NT2/D1 (cell line): ENCODE data around the gene LDLRAD4.

Experiments
- DNase-seq: peaks from one replicate; pipeline ENCODE4 v3.0.0-alpha.2; 2011; ENCODE audit warnings: low read depth, low spot score
- H3K27me3 ChIP-seq: 2 replicates; pipeline ENCODE4 v1.6.0; 2011; ENCODE audit warnings: mild to moderate bottlenecking; ENCODE audit not compliant: insufficient read length, insufficient read depth
- H3K36me3 ChIP-seq: 2 replicates; pipeline ENCODE4 v1.6.1; 2011; ENCODE audit warnings: mild to moderate bottlenecking, low read length, mixed read lengths; ENCODE audit not compliant: insufficient read depth, insufficient read length
- H3K4me1 ChIP-seq: 2 replicates; pipeline ENCODE4 v1.5.1; 2011; ENCODE audit not compliant: insufficient read depth, insufficient read length
- H3K4me3 ChIP-seq: 2 replicates; pipeline ENCODE4 v1.5.1; 2011; ENCODE audit warnings: low read depth; ENCODE audit not compliant: insufficient read length
- H3K9ac ChIP-seq: 2 replicates; pipeline ENCODE4 v1.6.0; 2011; ENCODE audit warnings: low read depth; ENCODE audit not compliant: insufficient read length
- H3K9me3 ChIP-seq: 2 replicates; pipeline ENCODE4 v1.5.1; 2011; ENCODE audit warnings: mild to moderate bottlenecking, low read length; ENCODE audit not compliant: insufficient read depth
- SUZ12 ChIP-seq: IDR thresholded peaks from 2 replicates; pipeline ENCODE4 v1.6.1; 2011; ENCODE audit not compliant: insufficient read length, insufficient read depth; ENCODE audit errors: extremely low read depth
- YY1 ChIP-seq: IDR thresholded peaks from 2 replicates; pipeline ENCODE4 v1.6.1; 2011; ENCODE audit not compliant: insufficient read length, insufficient read depth
- ZNF274 ChIP-seq: IDR thresholded peaks from 2 replicates; pipeline ENCODE4 v1.6.1; 2011; ENCODE audit warnings: mild to moderate bottlenecking, low read depth, low read length

The LDLRAD4 gene

DNA sequence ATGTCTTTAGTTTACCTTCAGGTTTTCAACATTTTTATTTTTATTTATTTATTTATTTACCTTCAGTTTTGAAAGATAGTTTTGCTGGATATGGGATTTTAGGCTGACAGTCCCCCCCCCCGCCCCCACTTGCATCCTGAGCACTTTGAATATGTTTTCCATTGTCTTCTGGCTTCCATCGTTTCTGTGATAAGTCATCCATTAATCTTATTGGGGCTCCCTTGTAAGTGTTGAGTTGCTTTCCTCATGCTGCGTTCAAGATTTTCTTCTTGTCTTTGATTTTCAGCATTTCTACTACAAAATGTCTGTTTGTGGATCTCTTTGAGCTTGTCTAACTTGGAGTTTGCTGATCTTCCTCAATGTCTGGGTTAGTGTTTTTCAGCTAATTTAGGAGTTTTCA, 19.4 kb upstream of the LDLRAD4 start:
- H3K27me3 ChIP-seq: no peaks in the 10 kb centered on the region
- no peaks in the 10 kb centered on the region for H3K4me1 ChIP-seq
- peaks cover 18% of the 10 kb centered on the region for H3K9me3 ChIP-seq
- TF ChIP-seq YY1 (no peak), SUZ12 (no peak), ZNF274 (no peak)
- H3K36me3 ChIP-seq: no peaks in the 10 kb centered on the region
- DNase-seq: no peak
- no peak overlapping the region for H3K4me3 ChIP-seq
- no peak overlapping the region for H3K9ac ChIP-seq

- Histone ChIP-seq H3K9ac (no peak overlapping the region), H3K9me3 (peaks cover 18% of the 10 kb centered on the region), H3K4me3 (no peak overlapping the region), H3K27me3 (no peaks in the 10 kb centered on the region), H3K36me3 (no peaks in the 10 kb centered on the region), H3K4me1 (no peaks in the 10 kb centered on the region)
- no peak for DNase-seq
- no peak for TF ChIP-seq YY1
- no peak for TF ChIP-seq SUZ12
- TF ChIP-seq ZNF274: no peak
Measured at GRCh38 chr18:13201292-13201691, 17.3 kb upstream of the LDLRAD4 start.

GRCh38 chr18:13202571-13202970, 16.0 kb upstream of the LDLRAD4 start:
- no peaks in the 10 kb centered on the region for H3K36me3 ChIP-seq
- no peaks in the 10 kb centered on the region for H3K27me3 ChIP-seq
- no peaks in the 10 kb centered on the region for H3K4me1 ChIP-seq
- no peak for DNase-seq
- no peak overlapping the region for H3K9ac ChIP-seq
- peaks cover 18% of the 10 kb centered on the region for H3K9me3 ChIP-seq
- TF ChIP-seq ZNF274 (no peak), YY1 (no peak), SUZ12 (no peak)
- no peak overlapping the region for H3K4me3 ChIP-seq

GRCh38 chr18:13206301-13206700, 12.3 kb upstream of the LDLRAD4 start:
- Histone ChIP-seq H3K4me1 (no peaks in the 10 kb centered on the region), H3K27me3 (no peaks in the 10 kb centered on the region), H3K9me3 (no peaks in the 10 kb centered on the region), H3K36me3 (no peaks in the 10 kb centered on the region), H3K9ac (no peak overlapping the region), H3K4me3 (no peak overlapping the region)
- DNase-seq: no peak
- TF ChIP-seq SUZ12: no peak
- no peak for TF ChIP-seq YY1
- no peak for TF ChIP-seq ZNF274

DNA sequence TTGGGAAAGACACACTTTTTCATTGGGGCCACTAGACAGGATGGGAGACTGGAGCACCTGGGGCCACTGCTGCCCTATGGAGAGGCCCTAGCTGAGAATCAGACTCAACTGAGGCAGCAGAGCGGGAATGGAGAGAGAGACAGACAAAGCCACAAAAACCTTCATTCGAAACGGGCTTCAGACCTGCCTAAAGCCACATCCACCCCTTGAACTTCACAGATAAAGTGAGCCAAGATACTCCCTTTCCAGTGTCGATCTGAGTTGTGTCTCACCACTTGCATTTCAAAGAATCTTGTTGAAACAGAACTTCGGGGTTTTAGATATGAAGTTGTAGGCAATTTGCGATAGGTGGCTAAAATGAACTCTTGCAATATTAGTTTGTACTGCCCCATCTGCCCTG, 11.3 kb upstream of the LDLRAD4 start:
- H3K4me3 ChIP-seq: no peak overlapping the region
- H3K9ac ChIP-seq: no peak overlapping the region
- H3K36me3 ChIP-seq: no peaks in the 10 kb centered on the region
- H3K27me3 ChIP-seq: no peaks in the 10 kb centered on the region
- no peaks in the 10 kb centered on the region for H3K9me3 ChIP-seq
- no peak for DNase-seq
- H3K4me1 ChIP-seq: no peaks in the 10 kb centered on the region
- TF ChIP-seq SUZ12 (no peak), YY1 (no peak), ZNF274 (no peak)

DNA sequence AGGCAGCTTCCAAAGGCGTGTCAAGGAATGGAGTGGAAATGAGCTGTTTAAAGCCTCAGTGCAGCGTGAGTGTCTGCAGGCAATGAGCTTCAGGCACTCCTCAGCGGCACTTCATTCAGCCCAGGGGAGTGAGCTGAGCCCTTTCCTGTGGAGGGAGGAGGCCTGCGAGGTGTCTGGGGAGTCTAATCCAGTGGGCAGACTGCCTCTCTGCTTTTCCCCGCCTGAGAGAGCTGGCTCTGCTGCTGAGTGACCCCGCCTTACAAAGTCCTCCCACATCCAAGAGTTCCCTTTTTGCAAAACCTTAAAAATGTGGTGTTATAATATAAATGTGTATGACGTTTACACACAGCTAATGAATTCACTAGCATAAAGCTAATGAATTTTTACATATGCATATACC, 7.0 kb upstream of the LDLRAD4 start:
- no peak for DNase-seq
- peaks cover 15% of the 10 kb centered on the region for H3K27me3 ChIP-seq
- H3K9me3 ChIP-seq: no peaks in the 10 kb centered on the region
- H3K36me3 ChIP-seq: no peaks in the 10 kb centered on the region
- H3K4me1 ChIP-seq: no peaks in the 10 kb centered on the region
- no peak overlapping the region for H3K4me3 ChIP-seq
- H3K9ac ChIP-seq: no peak overlapping the region
- TF ChIP-seq YY1: no peak
- no peak for TF ChIP-seq SUZ12
- no peak for TF ChIP-seq ZNF274

DNA sequence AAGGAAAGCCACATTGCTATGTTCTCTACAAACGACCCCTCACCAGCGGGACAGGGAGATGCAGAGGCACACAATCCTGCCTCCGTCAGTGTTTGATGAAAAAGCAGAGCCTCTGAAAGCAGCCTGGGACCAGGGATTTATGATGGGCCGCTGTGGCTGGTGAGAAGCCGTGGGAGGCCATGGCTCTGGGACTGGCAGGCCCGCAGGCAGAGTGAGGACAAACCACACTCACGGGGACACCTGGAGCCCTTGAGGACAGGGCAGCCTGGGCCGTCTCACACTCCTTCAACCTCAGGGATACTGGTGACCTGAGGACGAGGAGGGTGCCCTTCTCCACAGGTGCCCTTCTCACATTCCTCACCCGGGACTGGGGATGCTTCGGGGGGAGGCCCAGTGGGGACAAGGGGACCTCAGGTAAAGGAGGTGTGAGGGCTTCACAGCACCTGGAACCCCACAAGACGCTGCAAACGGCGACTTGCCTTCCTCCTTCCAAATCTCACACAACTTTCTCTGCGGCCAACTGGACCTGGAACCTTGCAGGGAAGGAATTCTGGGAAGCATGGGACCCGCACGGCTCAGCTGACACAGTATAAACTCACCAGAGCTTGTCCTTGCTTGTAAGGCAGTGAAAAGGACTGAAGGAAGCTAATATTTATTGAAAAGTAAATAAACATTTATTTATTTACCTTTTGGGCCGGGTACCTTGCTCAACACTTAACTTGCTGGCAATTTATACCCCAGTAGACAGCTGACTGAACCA, 5.3 kb upstream of the LDLRAD4 start:
- Histone ChIP-seq H3K9me3 (no peaks in the 10 kb centered on the region), H3K4me3 (no peak overlapping the region), H3K36me3 (no peaks in the 10 kb centered on the region), H3K27me3 (peaks cover 20% of the 10 kb centered on the region), H3K4me1 (no peaks in the 10 kb centered on the region), H3K9ac (no peak overlapping the region)
- DNase-seq: no peak
- TF ChIP-seq ZNF274: no peak
- TF ChIP-seq YY1: no peak
- no peak for TF ChIP-seq SUZ12

DNA sequence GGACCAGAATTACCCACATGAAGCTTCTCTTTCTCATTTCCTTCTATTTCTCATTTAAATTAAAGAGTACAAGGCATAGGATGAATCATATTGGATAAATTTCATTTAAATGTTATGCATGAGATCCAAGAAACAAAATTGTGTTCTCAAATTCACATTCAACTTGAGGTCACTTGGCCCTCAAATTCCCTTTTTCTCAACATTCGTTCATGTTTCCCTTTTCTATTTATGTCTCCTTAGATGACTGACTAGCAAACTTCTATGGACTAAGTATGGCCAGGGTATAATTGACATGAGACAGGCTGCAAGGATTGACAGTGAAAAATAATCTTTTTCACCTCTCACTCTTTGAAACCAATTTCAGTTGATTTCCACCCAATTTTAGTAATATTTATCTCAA, 4.0 kb upstream of the LDLRAD4 start:
- TF ChIP-seq SUZ12 (no peak), YY1 (no peak), ZNF274 (no peak)
- Histone ChIP-seq H3K4me1 (no peaks in the 10 kb centered on the region), H3K9ac (no peak overlapping the region), H3K9me3 (no peaks in the 10 kb centered on the region), H3K27me3 (peaks cover 27% of the 10 kb centered on the region), H3K36me3 (no peaks in the 10 kb centered on the region), H3K4me3 (no peak overlapping the region)
- DNase-seq: no peak
